ENCODE measurements around the gene CHRNA9.

GRCh38 chr4:40295572-40295971 is 39.6 kb upstream of the CHRNA9 start:
- TF ChIP-seq CTCF (IDR thresholded peaks at IDR 0.05) (no peak), POLR2A (IDR thresholded peaks at IDR 0.05) (no peak)
